Dedifferentiated amniotic fluid mesenchymal stem cell (primary cell): ENCODE results near the gene ACSF3.
"Not testable (repeated sequence)": the region's sequence is repeated elsewhere in the genome, so short reads cannot be mapped to it uniquely, and the experiment has no call there.

ENCODE experiments used
- DNase-seq: peaks from one replicate; pipeline ENCODE4 v3.0.0-alpha.2; 2016; ENCODE audit errors: extremely low spot score

The ACSF3 gene

DNA sequence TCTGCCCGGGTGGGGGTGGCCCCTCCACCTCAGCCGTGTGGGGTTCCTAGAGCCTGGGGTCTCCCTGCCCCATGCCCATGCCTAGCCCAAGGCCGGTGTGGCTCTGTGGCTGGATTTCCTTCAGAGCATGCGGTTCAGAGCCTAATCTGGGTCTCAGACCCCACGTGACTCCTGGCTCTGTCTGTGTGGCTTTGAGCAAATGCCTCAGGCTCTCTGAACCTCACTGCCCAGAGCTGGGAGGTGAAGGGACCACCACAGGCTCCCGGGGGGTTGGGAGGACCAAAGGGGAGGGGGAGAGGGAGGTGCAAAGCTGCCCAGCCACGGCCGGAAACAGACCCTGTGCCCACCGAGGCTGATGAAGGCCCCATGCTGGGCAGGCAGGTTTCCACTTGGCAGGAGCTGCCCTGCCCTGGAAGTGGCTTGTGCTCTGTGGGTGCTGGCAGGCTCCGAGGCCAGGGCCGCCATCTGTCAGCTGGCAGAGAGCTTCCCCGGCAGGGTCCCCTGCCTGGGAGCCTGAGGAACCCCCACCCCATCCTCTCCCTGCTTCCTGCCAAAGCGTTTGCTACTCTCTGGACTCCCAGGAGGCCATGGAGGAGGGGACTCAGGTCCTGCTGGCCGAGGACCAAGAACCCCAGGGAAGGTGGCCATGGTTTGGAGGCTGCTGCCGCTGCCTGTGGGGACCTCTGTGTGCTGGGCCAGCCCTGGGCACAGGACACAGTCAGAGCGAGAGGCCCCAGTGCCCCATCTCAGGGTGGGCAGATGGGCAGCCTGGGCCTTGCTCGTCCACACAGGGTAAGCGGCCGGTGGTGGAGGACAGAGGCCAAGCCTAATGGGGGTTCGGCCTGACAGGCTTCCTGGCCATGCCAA, 81.9 kb downstream of the ACSF3 start:
- no peak for DNase-seq

DNA sequence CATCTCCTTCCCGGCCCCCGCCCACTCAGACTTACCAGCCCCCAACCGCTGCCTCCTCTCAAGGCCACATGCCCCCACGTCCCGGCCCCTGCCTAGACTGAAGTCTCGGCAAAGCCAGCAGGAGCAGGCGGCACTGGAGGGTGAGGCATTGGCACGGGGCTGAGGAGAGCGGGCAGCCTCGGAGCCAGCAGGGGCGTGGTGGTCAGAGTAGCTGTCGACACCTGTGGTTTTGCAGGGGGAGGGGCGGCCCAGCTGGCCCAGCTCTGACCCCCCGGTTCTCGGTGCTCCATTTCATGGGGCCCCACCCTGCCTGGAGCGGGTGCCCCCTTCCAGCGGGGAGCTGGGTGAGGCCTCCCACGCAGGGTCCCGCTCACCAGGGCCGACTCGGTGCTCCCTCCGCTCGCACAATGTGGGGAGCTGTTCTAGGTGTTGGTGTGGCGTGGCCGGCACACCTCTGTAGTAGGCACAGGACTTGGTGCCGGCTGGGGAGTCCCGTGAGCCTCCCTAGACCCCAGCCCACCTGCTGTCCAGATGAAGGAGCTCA, 82.6 kb downstream of the ACSF3 start:
- no peak for DNase-seq

GRCh38 chr16:89176717-89177116, 83.1 kb downstream of the ACSF3 start:
- no peak for DNase-seq

GRCh38 chr16:89177501-89177900, 83.8 kb downstream of the ACSF3 start:
- no peak for DNase-seq

DNA sequence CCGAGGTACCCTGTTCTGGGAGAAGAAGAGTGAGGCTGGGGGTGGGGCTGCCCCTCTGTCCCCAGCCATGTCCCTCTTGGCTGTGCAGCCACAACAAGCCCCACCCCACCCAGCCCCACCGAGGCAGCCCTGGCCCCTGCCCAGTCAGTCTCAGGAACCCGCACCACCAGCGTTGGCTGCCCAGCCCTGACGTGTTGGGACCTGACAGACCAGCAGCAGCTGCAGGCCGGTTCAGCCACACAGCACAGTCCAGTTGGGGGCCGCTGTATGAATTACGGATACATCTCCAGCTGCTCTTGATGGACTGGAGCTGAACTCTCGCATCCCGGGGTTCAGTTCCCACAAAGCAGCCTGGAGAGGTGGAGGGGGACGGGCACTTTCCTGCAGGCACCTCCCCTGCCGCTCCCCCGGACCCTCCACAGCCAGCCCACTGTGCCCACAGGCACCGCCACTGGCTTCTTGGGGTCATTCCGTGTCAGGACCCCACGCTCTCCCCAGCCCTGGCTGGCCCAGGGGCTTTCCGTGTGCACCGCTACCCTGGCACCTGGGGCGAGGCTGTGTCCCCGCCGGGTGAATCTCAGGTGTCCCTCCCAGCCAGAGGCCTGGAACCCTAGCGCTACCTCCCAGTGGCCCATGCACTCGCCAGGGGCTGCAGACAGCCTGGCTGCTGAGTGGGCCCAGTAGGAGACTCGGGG, 84.9 kb downstream of the ACSF3 start:
- DNase-seq = no peak

DNA sequence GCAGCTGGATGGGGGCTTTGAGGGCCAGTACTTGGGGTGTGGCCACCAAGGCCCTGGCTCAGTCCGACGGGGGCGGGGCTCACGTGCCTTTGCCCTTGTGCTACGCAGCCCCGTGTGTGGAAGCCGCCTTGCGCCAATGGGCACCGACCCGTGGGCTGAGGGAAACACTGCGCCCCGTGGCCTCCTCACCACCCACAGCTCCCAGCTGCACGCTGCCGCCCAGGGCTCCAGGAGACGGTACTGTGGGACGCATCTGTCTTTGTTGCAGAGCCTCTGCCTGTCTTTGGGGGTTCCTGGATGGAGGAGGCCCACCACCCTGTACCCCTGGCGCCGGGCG, 85.5 kb downstream of the ACSF3 start:
- DNase-seq = no peak

DNA sequence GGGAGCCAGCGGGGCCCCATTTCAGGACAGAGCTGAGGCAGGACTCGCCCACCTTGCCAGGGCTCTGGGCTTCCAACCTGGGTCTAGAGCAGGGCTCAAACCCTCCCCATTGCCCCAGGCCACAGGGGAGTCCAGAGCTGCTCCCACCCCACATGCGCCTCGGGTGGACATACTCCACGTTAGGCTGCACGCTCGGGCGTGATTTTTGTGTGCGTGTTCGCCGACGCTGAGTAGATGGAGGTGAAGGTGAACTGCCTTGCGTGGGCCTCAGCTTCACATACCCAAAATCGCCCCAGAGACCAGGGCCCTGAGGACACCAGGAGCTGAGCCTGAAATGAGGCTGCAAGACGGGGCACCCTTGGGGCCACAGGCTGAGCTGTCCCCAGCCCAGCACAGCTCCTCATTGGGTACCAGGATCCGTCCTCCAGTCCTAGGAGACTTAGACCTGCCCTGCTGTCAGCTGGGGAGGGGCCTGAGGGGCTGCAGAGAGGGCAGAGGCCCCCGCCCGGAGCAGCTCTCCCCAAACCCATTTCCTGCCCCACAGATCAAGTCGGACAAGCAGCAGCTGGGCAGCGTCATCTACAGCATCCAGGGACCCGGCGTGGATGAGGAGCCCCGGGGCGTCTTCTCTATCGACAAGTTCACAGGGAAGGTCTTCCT, 86.1 kb downstream of the ACSF3 start:
- DNase-seq = no peak

DNA sequence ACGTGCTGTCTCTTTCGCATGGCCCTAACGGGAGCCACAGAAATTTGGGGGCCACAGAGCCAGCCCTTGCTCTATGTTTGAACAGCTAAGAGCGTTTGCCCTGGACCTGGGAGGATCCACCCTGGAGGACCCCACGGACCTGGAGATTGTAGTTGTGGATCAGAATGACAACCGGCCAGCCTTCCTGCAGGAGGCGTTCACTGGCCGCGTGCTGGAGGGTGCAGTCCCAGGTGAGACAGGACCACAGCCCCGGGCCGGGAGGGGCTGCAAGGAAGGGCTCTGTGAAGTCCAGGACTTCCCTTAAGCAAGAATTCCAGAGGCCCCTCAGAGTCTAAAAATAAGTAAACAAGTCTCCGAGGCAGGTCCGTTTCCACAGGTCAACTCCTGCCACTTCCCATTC, 89.8 kb downstream of the ACSF3 start:
- no peak for DNase-seq

DNA sequence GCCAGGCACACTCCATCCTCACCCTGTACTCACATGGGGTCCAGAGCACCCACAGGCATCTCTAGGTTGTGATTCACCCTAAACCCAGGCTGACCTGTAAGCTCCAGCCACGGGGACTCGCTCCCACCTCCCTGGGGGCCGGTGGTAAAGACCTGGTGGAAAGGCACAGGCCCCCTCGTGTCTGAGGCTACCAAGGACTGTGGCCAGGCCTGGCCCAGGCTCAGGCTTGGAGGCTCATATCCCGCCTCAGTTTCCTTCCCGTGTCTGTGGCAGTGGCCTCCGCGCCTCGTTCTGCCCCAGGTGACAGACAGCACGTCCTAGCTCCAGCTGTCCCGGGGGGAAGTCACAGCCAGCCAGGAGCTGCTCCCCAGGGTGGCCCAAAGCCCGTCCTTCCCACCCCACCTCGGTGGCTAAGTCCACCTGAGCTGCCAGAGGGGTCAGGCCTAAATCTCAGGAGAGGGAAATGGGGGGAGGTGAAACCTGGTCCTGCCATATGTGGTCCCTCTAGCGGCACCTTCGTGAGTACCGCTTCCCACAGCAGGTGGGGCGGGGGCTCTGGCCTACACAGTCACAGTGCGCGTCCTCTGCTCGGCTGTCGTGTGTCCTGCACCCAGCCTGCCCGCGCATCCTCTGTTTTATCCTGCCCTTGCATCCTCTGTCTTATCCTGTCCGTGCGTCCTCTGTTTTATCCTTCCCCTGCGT, 90.5 kb downstream of the ACSF3 start:
- no peak for DNase-seq

DNA sequence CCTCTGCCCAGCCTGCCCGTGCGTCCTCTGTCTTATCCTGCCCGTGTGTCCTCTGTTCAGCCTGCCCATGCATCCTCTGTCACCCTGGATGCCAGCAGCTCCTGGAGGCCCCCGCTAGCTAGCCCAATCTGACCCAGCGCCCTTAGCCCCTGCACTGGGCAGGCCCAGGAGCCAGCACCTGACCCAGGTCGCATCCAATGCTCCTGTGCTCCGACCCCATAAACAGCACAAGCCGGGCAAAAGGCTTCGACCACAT, 91.0 kb downstream of the ACSF3 start:
- DNase-seq = no peak

- no peak for DNase-seq
Observed at GRCh38 chr16:89184933-89185794, 91.5 kb downstream of the ACSF3 start.

DNA sequence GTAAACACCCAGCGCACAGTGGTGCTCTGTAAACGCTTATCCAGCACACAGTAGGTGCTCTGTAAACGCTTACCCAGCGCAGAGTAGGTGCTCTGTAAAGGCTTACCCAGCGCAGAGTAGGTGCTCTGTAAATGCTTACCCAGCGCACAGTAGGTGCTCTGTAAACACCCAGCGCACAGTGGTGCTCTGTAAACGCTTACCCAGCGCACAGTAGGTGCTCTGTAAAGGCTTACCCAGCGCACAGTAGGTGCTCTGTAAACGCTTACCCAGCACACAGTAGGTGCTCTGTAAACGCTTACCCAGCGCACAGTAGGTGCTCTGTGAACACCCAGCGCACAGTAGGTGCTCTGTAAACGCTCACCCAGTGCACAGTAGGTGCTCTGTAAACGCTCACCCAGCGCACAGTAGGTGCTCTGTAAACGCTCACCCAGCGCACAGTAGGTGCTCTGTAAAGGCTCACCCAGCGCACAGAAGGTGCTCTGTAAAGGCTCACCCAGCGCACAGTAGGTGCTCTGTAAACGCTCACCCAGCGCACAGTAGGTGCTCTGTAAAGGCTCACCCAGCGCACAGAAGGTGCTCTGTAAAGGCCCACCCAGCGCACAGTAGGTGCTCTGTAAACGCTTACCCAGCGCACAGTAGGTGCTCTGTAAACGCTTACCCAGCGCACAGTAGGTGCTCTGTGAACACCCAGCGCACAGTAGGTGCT, 92.4 kb downstream of the ACSF3 start:
- not testable (repeated sequence) for DNase-seq

DNA sequence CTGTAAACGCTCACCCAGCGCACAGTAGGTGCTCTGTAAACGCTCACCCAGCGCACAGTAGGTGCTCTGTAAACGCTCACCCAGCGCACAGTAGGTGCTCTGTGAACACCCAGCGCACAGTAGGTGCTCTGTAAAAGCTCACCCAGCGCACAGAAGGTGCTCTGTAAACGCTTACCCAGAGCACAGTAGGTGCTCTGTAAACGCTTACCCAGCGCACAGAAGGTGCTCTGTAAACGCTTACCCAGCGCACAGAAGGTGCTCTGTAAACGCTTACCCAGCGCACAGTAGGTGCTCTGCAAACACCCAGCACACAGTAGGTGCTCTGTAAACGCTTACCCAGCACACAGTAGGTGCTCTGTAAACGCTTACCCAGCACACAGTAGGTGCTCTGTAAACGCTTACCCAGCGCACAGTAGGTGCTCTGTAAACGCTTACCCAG, 93.0 kb downstream of the ACSF3 start:
- not testable (repeated sequence) for DNase-seq

- no peak for DNase-seq
Observed at GRCh38 chr16:89187032-89187769, 93.5 kb downstream of the ACSF3 start.

DNA sequence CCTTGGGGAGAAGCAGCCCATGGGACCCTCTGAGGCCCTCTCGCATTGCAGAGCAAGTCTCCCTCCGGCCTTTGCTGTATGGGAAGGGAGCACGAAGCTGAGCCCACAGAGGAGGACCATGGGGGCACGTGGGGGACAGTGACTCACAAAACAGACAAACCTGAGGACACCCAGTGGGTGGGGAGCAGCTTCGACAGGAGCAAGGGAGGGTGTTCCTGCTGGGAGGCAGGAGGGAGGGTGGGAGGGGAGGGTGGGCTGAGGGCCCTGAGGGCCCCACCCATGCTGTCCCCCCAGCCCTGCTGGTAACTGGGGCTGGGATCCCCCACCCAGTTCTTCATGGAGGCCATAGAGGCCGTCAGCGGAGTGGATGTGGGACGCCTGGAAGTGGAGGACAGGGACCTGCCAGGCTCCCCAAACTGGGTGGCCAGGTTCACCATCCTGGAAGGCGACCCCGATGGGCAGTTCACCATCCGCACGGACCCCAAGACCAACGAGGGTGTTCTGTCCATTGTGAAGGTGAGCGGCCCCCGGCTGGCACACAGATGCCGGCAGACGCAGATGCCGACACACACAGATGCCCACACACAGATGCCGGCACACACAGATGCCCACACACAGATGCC, 94.2 kb downstream of the ACSF3 start:
- DNase-seq = no peak

- DNase-seq = not testable (repeated sequence)
Observed at GRCh38 chr16:89188471-89189357, 95.1 kb downstream of the ACSF3 start.

- no peak for DNase-seq
Observed at GRCh38 chr16:89189358-89190025, 95.8 kb downstream of the ACSF3 start.
